Transverse colon (tissue), 4 donors: ENCODE data around the gene F7. TPM values are rescaled to one million over a fixed set of nuclear protein-coding genes. Genes with fewer than 3 reads are reported as not detected.

Experiments
- DNase-seq: peaks from one replicate; pipeline ENCODE4 v3.0.0-alpha.2; 2019
- H3K27ac ChIP-seq, 4 donors: fragments of 200-600 bp; sonication (generic); 2 replicates each; pipeline ENCODE4 v1.5.1; 2016 to 2018; ENCODE audit warnings: inconsistent platforms in 4 of 4
- H3K27me3 ChIP-seq: fragments of 200-600 bp; sonication (generic); 2 replicates; pipeline ENCODE4 v1.5.1; 2017; ENCODE audit warnings: inconsistent platforms
- H3K36me3 ChIP-seq, 4 donors: fragments of 200-600 bp; sonication (generic); 2 replicates each; pipeline ENCODE4 v1.5.1; 2017 to 2019; ENCODE audit warnings: inconsistent platforms in 4 of 4
- H3K4me1 ChIP-seq, 4 donors: fragments of 200-600 bp; sonication (generic); 2 replicates each; pipeline ENCODE4 v1.5.1; 2017 to 2020; ENCODE audit warnings: inconsistent platforms in 4 of 4
- H3K4me3 ChIP-seq, 4 donors: fragments of 200-600 bp; sonication (generic); 1 replicate in 1 of 4; 2 replicates in 3 of 4; pipeline versions ENCODE4 v1.5.1 to v1.6.1; 2017 to 2019; ENCODE audit warnings: inconsistent platforms in 4 of 4
- H3K9me3 ChIP-seq, 2 donors: fragments of 200-600 bp; sonication (generic); 2 replicates each; pipeline ENCODE4 v1.5.1; 2017 to 2019; ENCODE audit warnings: inconsistent platforms in 2 of 2
- EP300 ChIP-seq: sonication (generic); formaldehyde crosslinking; IDR thresholded peaks from one replicate; pipeline ENCODE4 v1.6.1; 2017; ENCODE audit warnings: antibody characterized with exemption, low read depth
- POLR2A ChIP-seq: fragments of 450-650 bp; IDR thresholded peaks from one replicate; pipeline ENCODE4 v1.6.1; 2016; ENCODE audit warnings: antibody characterized with exemption, mild to moderate bottlenecking, moderate library complexity
- POLR2AphosphoS5 ChIP-seq, 3 donors: sonication (generic); formaldehyde crosslinking; IDR thresholded peaks; one replicate each; pipeline ENCODE4 v1.6.1; 2016; ENCODE audit warnings: antibody characterized with exemption in 3 of 3
- WGBS, 2 donors: methylation state at CpG; one replicate each; pipeline ENCODE4 v1.1.5; 2018; ENCODE audit warnings: low coverage in 1 of 2; 5-methylcytosine and 5-hydroxymethylcytosine counted together
- in situ Hi-C, 4 donors: fragments of 200-750 bp; cut with MboI; loops; one replicate each; pipeline versions ENCODE4 v1.15.0 to v1.15.1; 2017; ENCODE audit warnings: low sequenced_read_pairs in 3 of 4, low pct_ligation_motif_present in 1 of 4, low pct_unique_long_range_greater_than_20kb in 1 of 4
- intact Hi-C: fragments of 100-400 bp; cut with DNase I; formaldehyde crosslinking; loops from one replicate; pipeline ENCODE4 v1.15.1; 2023; ENCODE audit warnings: low total_unique reads
- total RNA-seq, 4 donors: library from RNA; depleted of rRNA; stranded (reverse); fragments of >200 nt; gene quantifications; one replicate each; pipeline ENCODE4 v1.1.0, GENCODE V29; 2016
- TF ChIP-seq, protein P1 (sequence below), 5 experiments: fragments of 200-600 bp in 3 of 5; fragments of 450-650 bp in 2 of 5; sonication (generic) in 3 of 5; IDR thresholded peaks; 1 replicate in 2 of 5; 2 replicates in 3 of 5; pipeline ENCODE4 v1.5.1; 2016 to 2017; ENCODE audit warnings: antibody characterized with exemption in 5 of 5, inconsistent platforms in 3 of 5, mild to moderate bottlenecking in 2 of 5, moderate library complexity in 1 of 5

F7 gene
- total RNA-seq, 4 donors from 2014 or later, result not detected

DNA sequence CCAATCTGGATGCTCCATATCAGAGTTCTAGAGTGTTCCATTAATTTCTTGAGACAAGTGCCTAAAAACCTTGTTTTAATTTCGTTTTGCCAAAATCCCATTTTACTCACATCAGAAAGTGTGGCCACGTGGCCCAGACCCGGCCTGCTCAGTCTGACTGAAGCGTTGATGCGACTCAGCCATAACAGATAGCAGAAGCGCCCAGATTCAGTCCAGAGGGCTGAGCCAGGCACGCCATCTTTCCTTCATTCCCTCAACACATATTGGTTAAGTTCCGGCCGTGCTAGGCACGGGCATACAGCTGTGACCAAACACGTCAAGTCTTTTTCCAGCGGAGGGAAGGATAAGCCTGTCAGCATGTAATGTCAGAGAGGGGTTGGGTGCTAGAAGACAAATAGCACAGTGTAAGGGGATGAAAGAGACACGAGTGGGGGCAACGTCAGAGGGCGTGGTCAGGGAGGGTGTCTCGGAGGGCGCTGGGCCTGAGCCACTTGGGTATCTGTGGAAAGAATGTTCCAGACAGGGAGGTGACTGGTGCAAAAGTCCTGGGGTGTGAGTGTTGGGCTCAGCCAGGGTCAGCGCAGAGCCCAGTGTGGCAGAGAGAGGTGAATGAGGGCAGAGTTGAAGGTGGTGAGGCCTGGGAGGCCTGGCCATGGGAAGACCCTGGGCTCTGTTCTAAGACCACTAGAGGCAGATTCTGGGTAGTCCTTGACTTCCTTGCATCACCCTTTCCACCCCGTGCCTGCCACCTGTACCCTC, 20.1 kb downstream of the F7 start:
- intact Hi-C loops, result no loop called here
- in situ Hi-C loops, result no loop called here
- DNase-seq, result no peak
- no peak overlapping the region for H3K4me3 ChIP-seq
- H3K27ac ChIP-seq, result no peak overlapping the region
- H3K4me1 ChIP-seq, result peaks cover 0 to 7% (median 0%) of the 10 kb centered on the region in 4 donors
- H3K9me3 ChIP-seq, result no peaks in the 10 kb centered on the region
- no peaks in the 10 kb centered on the region for H3K36me3 ChIP-seq
- H3K27me3 ChIP-seq, result peaks cover 16% of the 10 kb centered on the region
- TF ChIP-seq EP300 (no peak), POLR2AphosphoS5 (IDR thresholded peaks at IDR 0.05) (no peak), POLR2A (no peak)
- TF ChIP-seq, protein P1, sequence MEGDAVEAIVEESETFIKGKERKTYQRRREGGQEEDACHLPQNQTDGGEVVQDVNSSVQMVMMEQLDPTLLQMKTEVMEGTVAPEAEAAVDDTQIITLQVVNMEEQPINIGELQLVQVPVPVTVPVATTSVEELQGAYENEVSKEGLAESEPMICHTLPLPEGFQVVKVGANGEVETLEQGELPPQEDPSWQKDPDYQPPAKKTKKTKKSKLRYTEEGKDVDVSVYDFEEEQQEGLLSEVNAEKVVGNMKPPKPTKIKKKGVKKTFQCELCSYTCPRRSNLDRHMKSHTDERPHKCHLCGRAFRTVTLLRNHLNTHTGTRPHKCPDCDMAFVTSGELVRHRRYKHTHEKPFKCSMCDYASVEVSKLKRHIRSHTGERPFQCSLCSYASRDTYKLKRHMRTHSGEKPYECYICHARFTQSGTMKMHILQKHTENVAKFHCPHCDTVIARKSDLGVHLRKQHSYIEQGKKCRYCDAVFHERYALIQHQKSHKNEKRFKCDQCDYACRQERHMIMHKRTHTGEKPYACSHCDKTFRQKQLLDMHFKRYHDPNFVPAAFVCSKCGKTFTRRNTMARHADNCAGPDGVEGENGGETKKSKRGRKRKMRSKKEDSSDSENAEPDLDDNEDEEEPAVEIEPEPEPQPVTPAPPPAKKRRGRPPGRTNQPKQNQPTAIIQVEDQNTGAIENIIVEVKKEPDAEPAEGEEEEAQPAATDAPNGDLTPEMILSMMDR (IDR thresholded peaks at IDR 0.05), result no peak
- 72 to 84% methylated on average over 11 to 19 of the region's 19 CpGs for WGBS, 2 donors

DNA sequence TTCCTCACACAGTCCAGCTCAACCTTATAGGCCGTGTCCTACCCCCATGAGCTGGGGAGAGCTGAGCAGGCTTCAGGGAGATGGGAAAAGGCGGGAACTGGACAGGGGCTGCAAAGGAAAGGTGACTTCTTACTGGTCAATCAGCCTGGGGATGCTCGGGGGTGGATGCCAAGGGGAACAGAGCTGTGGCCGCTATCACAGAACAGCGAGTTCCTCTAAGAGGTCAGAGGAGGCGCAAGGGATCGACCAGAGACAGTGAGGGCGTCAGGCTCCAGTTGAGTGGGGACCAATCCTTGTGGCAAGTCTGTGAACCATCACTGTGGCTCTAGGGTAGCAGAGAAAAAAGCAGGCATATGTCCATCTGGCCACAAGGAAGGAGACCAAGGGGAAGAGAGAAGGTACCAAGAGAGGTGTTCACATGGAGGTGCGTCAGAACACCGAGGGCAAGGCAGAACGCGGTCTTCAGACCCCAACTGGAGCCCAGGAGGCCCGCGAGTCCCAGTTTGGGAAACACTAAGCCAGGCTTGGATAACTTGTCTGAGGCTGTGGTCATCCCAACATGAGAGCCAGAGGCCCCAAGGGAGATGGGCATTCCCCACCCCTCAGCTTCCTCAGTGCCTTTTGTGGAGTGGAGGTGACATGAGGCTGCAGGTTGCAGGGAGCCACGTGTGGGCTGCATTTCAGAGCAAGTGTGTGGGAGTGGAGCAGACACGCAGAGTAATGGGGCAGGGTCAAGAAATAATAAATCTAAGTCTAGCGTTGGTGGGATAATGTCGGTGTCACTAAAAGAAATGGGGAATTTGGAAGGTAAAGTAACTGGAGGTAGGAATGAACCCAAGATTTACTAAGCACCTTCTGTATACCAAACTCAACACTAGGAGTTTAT, 20.9 kb downstream of the F7 start:
- Histone ChIP-seq H3K27me3 (peaks cover 16% of the 10 kb centered on the region), H3K36me3 (no peaks in the 10 kb centered on the region), H3K4me1 (peaks cover 0 to 7% (median 0%) of the 10 kb centered on the region in 4 donors), H3K9me3 (no peaks in the 10 kb centered on the region), H3K27ac (no peak overlapping the region), H3K4me3 (no peak overlapping the region)
- 86% methylated on average over 18 of the region's 18 CpGs; no CpG with 5 or more reads in 1 of the 2 donors for WGBS, 2 donors
- no peak for DNase-seq
- TF ChIP-seq POLR2AphosphoS5 (IDR thresholded peaks at IDR 0.05) (no peak), EP300 (no peak), POLR2A (no peak)
- TF ChIP-seq, protein P1 (IDR thresholded peaks at IDR 0.05), result no peak
- intact Hi-C loops (no loop called here), in situ Hi-C loops (no loop called here)

DNA sequence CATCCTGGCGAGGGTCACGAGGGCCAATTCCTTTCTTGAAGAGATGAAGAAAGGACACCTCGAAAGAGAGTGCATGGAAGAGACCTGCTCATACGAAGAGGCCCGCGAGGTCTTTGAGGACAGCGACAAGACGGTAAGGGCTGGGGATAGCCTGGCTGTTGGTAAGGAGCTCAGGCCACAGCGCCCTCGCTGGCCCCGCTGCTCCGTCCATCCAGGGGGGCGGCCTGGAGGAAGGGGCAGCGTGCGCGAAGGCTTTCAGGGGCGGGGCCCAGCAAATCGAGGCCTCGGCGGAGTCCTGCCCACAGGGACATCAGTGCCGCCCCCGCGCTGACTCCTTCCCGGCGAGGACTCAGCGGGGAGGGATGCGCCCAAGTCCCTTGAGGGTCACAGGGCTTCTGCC, 23.9 kb downstream of the F7 start:
- H3K36me3 ChIP-seq, result no peaks in the 10 kb centered on the region
- H3K4me3 ChIP-seq, result no peak overlapping the region
- H3K27me3 ChIP-seq, result peaks cover 16% of the 10 kb centered on the region
- intact Hi-C loops (no loop called here), in situ Hi-C loops (no loop called here)
- H3K27ac ChIP-seq, result no peak overlapping the region
- no peak for TF ChIP-seq POLR2A
- TF ChIP-seq EP300, result no peak
- no peak for TF ChIP-seq POLR2AphosphoS5 (IDR thresholded peaks at IDR 0.05)
- TF ChIP-seq, protein P1 (IDR thresholded peaks at IDR 0.05), result no peak
- DNase-seq, result no peak
- H3K4me1 ChIP-seq, result no peaks in the 10 kb centered on the region
- WGBS, 2 donors, result 80 to 85% methylated on average over 18 to 27 of the region's 27 CpGs
- H3K9me3 ChIP-seq, result no peaks in the 10 kb centered on the region
